Neuronal stem cell (in vitro differentiated cells): ENCODE measurements around the gene ZNF724.
A peak's percentile ranks its signal among the peaks of the same experiment; 100 is the strongest.

Source experiments
- DNase-seq: peaks from one replicate; pipeline ENCODE4 v3.0.0-alpha.2; 2013; ENCODE audit warnings: low spot score
- H2AFZ ChIP-seq: one replicate; pipeline ENCODE4 v1.6.1; 2013; ENCODE audit warnings: mild to moderate bottlenecking, low read length, inconsistent platforms
- H2AK5ac ChIP-seq: 2 replicates; pipeline ENCODE4 v1.6.1; 2013; ENCODE audit warnings: low read depth, mild to moderate bottlenecking, inconsistent platforms, low read length, moderate library complexity, mixed read lengths
- H2BK120ac ChIP-seq: 2 replicates; pipeline ENCODE4 v1.6.1; 2013; ENCODE audit warnings: low read depth, mild to moderate bottlenecking, inconsistent platforms, low read length, moderate library complexity, mixed read lengths
- H2BK12ac ChIP-seq: one replicate; pipeline ENCODE4 v1.6.1; 2013; ENCODE audit warnings: low read length, inconsistent platforms
- H2BK15ac ChIP-seq: 2 replicates; pipeline ENCODE4 v1.6.1; 2013; ENCODE audit warnings: mild to moderate bottlenecking, low read length, inconsistent platforms, mixed read lengths
- H2BK5ac ChIP-seq: one replicate; pipeline ENCODE4 v1.6.1; 2013; ENCODE audit warnings: inconsistent platforms, mild to moderate bottlenecking, low read length, moderate library complexity
- H3K14ac ChIP-seq: one replicate; pipeline ENCODE4 v1.6.1; 2013; ENCODE audit warnings: low read length, inconsistent platforms
- H3K18ac ChIP-seq: 2 replicates; pipeline ENCODE4 v1.6.1; 2013; ENCODE audit warnings: low read length, inconsistent platforms
- H3K23ac ChIP-seq: 2 replicates; pipeline ENCODE4 v1.6.1; 2013; ENCODE audit warnings: low read depth, mild to moderate bottlenecking, mixed read lengths, low read length, inconsistent platforms; ENCODE audit not compliant: poor library complexity
- H3K27ac ChIP-seq: replicated peaks from 3 replicates; pipeline ENCODE4 v1.5.1; 2013; ENCODE audit warnings: low read length, inconsistent platforms
- H3K27me3 ChIP-seq, 3 experiments: 2 replicates each; pipeline ENCODE4 v1.6.1; 2013; ENCODE audit warnings: low read length in 3 of 3, mild to moderate bottlenecking in 2 of 3, inconsistent platforms in 1 of 3, low read depth in 1 of 3, mixed read lengths in 1 of 3, moderate library complexity in 1 of 3; ENCODE audit not compliant: control insufficient read depth in 3 of 3, insufficient read depth in 3 of 3
- H3K36me3 ChIP-seq, 2 donors: replicated peaks in 1 of 2; 2 replicates each; pipeline ENCODE4 v1.6.1; 2013; ENCODE audit warnings: low read length in 2 of 2; ENCODE audit not compliant: control insufficient read depth in 2 of 2, insufficient read depth in 2 of 2
- H3K4ac ChIP-seq: 2 replicates; pipeline ENCODE4 v1.6.1; 2013; ENCODE audit warnings: inconsistent platforms, mild to moderate bottlenecking, low read length, moderate library complexity
- H3K4me1 ChIP-seq, 2 donors: 1 replicate in 1 of 2; 2 replicates in 1 of 2; pipeline ENCODE4 v1.6.1; 2013; ENCODE audit warnings: low read length in 2 of 2, low read depth in 1 of 2; ENCODE audit not compliant: control insufficient read depth in 2 of 2, insufficient read depth in 1 of 2
- H3K4me2 ChIP-seq: one replicate; pipeline ENCODE4 v1.6.1; 2013; ENCODE audit warnings: mild to moderate bottlenecking, low read length, inconsistent platforms; ENCODE audit not compliant: insufficient read depth, poor library complexity, severe bottlenecking
- H3K4me3 ChIP-seq, 2 donors: 2 replicates each; pipeline ENCODE4 v1.5.1; 2013; ENCODE audit warnings: low read length in 2 of 2, mild to moderate bottlenecking in 2 of 2, inconsistent platforms in 1 of 2, moderate library complexity in 1 of 2
- H3K79me1 ChIP-seq: one replicate; pipeline ENCODE4 v1.6.1; 2013; ENCODE audit warnings: low read depth, mild to moderate bottlenecking, inconsistent platforms, low read length, moderate library complexity
- H3K9ac ChIP-seq: one replicate; pipeline ENCODE4 v1.6.1; 2013; ENCODE audit warnings: mild to moderate bottlenecking, low read depth, low read length, inconsistent platforms; ENCODE audit not compliant: poor library complexity
- H3K9me3 ChIP-seq, 2 donors: replicated peaks in 1 of 2; 2 replicates each; pipeline versions ENCODE3 to v1.6.1; 2013; ENCODE audit warnings: low read length in 2 of 2, mild to moderate bottlenecking in 2 of 2, inconsistent platforms in 1 of 2, low read depth in 1 of 2, mixed read lengths in 1 of 2, moderate library complexity in 1 of 2; ENCODE audit not compliant: control insufficient read depth in 2 of 2, insufficient read depth in 1 of 2
- H4K8ac ChIP-seq: one replicate; pipeline ENCODE4 v1.6.1; 2013; ENCODE audit warnings: low read depth, mild to moderate bottlenecking, inconsistent platforms, low read length, moderate library complexity
- H4K91ac ChIP-seq: one replicate; pipeline ENCODE4 v1.6.1; 2013; ENCODE audit warnings: low read length, low read depth, mild to moderate bottlenecking, inconsistent platforms; ENCODE audit not compliant: poor library complexity
- WGBS, 2 donors: extraction: QIAGEN DNeasy Blood & Tissue Kit; methylation state at CpG; one replicate each; pipeline ENCODE4 v1.1.7; 2013; ENCODE audit warnings: missing lambda C conversion rate in 2 of 2, mixed read lengths in 1 of 2; ENCODE audit not compliant: insufficient read length in 2 of 2, insufficient replicate concordance in 1 of 2; ENCODE audit errors: extremely low coverage in 2 of 2; 5-methylcytosine and 5-hydroxymethylcytosine counted together

Gene ZNF724

GRCh38 chr19:23260956-23261355, 10.8 kb upstream of the ZNF724 start:
- H4K91ac ChIP-seq: no peak overlapping the region
- H2BK15ac ChIP-seq: no peak overlapping the region
- no peak overlapping the region for H3K4me3 ChIP-seq
- no peak overlapping the region for H3K9ac ChIP-seq
- no peak overlapping the region for H3K4me2 ChIP-seq
- peaks cover 0 to 3% of the 10 kb centered on the region in 2 donors for H3K9me3 ChIP-seq
- peaks cover 2% of the 10 kb centered on the region for H3K79me1 ChIP-seq
- H2BK120ac ChIP-seq: no peak overlapping the region
- H3K27me3 ChIP-seq: no peaks in the 10 kb centered on the region
- peaks cover 43 to 92% of the 10 kb centered on the region in 2 donors for H3K36me3 ChIP-seq
- no peak overlapping the region for H3K14ac ChIP-seq
- H3K18ac ChIP-seq: no peak overlapping the region
- no CpG with 5 or more reads among the region's 5 CpGs for WGBS, 2 donors
- no peak overlapping the region for H3K27ac ChIP-seq
- H2AFZ ChIP-seq: no peak overlapping the region
- H3K23ac ChIP-seq: no peak overlapping the region
- H2BK12ac ChIP-seq: no peak overlapping the region
- H3K4ac ChIP-seq: no peak overlapping the region
- H3K4me1 ChIP-seq: no peaks in the 10 kb centered on the region
- no peak for DNase-seq
- no peak overlapping the region for H2BK5ac ChIP-seq
- no peak overlapping the region for H2AK5ac ChIP-seq
- H4K8ac ChIP-seq: no peak overlapping the region

GRCh38 chr19:23259961-23260360, 9.8 kb upstream of the ZNF724 start:
- no peak overlapping the region for H3K27ac ChIP-seq
- no peak overlapping the region for H3K23ac ChIP-seq
- H4K8ac ChIP-seq: no peak overlapping the region
- H2AK5ac ChIP-seq: no peak overlapping the region
- H2BK15ac ChIP-seq: no peak overlapping the region
- peaks cover 2% of the 10 kb centered on the region for H3K79me1 ChIP-seq
- no peak overlapping the region for H3K14ac ChIP-seq
- H2AFZ ChIP-seq: no peak overlapping the region
- H3K4me3 ChIP-seq: no peak overlapping the region
- H3K18ac ChIP-seq: no peak overlapping the region
- no peak overlapping the region for H2BK120ac ChIP-seq
- no peaks in the 10 kb centered on the region for H3K27me3 ChIP-seq
- no peak for DNase-seq
- H3K9ac ChIP-seq: no peak overlapping the region
- no peak overlapping the region for H3K4ac ChIP-seq
- no peak overlapping the region for H3K4me2 ChIP-seq
- WGBS, 2 donors: no CpG with 5 or more reads among the region's 2 CpGs
- no peak overlapping the region for H4K91ac ChIP-seq
- no peak overlapping the region for H2BK12ac ChIP-seq
- no peak overlapping the region for H2BK5ac ChIP-seq
- no peaks in the 10 kb centered on the region for H3K4me1 ChIP-seq
- peaks cover 43 to 90% of the 10 kb centered on the region in 2 donors for H3K36me3 ChIP-seq
- peaks cover 0 to 3% of the 10 kb centered on the region in 2 donors for H3K9me3 ChIP-seq

- Histone ChIP-seq H3K4me2 (no peak overlapping the region), H3K23ac (peak overlapping the region; percentile 50), H3K27ac (no peak overlapping the region), H3K4me1 (no peaks in the 10 kb centered on the region), H2BK15ac (no peak overlapping the region), H3K18ac (no peak overlapping the region), H3K79me1 (no peaks in the 10 kb centered on the region), H2BK5ac (no peak overlapping the region), H3K9me3 (peaks cover 0 to 3% of the 10 kb centered on the region in 2 donors), H2BK12ac (no peak overlapping the region), H3K4me3 (no peak overlapping the region), H3K9ac (no peak overlapping the region), H3K27me3 (no peaks in the 10 kb centered on the region), H3K14ac (peak overlapping the region; percentile 72), H2BK120ac (no peak overlapping the region), H4K91ac (no peak overlapping the region), H2AK5ac (no peak overlapping the region), H3K4ac (no peak overlapping the region), H2AFZ (no peak overlapping the region), H4K8ac (no peak overlapping the region), H3K36me3 (peaks cover 19 to 48% of the 10 kb centered on the region in 2 donors)
- no peak for DNase-seq
- WGBS, 2 donors: no CpG with 5 or more reads among the region's 4 CpGs
Observed at GRCh38 chr19:23255700-23256099, 5.5 kb upstream of the ZNF724 start.

GRCh38 chr19:23254141-23254910, 4.1 kb upstream of the ZNF724 start:
- Histone ChIP-seq H2BK15ac (no peak overlapping the region), H2BK120ac (no peak overlapping the region), H3K36me3 (peaks cover 9 to 34% of the 10 kb centered on the region in 2 donors), H3K4me1 (no peaks in the 10 kb centered on the region), H3K27me3 (no peaks in the 10 kb centered on the region), H3K23ac (no peak overlapping the region), H3K27ac (no peak overlapping the region), H2BK12ac (no peak overlapping the region), H3K18ac (no peak overlapping the region), H3K14ac (no peak overlapping the region), H3K9ac (no peak overlapping the region), H3K4ac (no peak overlapping the region), H3K79me1 (no peaks in the 10 kb centered on the region), H2AFZ (no peak overlapping the region), H4K91ac (no peak overlapping the region), H3K4me2 (no peak overlapping the region), H3K9me3 (peaks cover 0 to 3% of the 10 kb centered on the region in 2 donors), H2AK5ac (no peak overlapping the region), H2BK5ac (no peak overlapping the region), H4K8ac (no peak overlapping the region), H3K4me3 (no peak overlapping the region)
- no peak for DNase-seq
- WGBS, 2 donors: no CpG with 5 or more reads among the region's 5 CpGs
